Jurkat, Clone E6-1 (cell line): Measurements from ENCODE around the gene PRKAR1B.

Source experiments
- DNase-seq: peaks from one replicate; pipeline ENCODE4 v3.0.0-alpha.2; 2011; ENCODE audit warnings: low read depth, low spot score
- H3K4me3 ChIP-seq: 2 replicates; pipeline ENCODE4 v1.5.1; 2011; ENCODE audit warnings: mild to moderate bottlenecking, low read length, control low read depth, moderate library complexity

PRKAR1B gene

GRCh38 chr7:514651-515598 is 212.2 kb downstream of the PRKAR1B start:
- DNase-seq: no peak
- no peak overlapping the region for H3K4me3 ChIP-seq

GRCh38 chr7:514242-514641 is 212.8 kb downstream of the PRKAR1B start:
- DNase-seq: no peak
- no peak overlapping the region for H3K4me3 ChIP-seq

- H3K4me3 ChIP-seq: no peak overlapping the region
- DNase-seq: no peak
Measured at GRCh38 chr7:513521-514166, 213.4 kb downstream of the PRKAR1B start.

- H3K4me3 ChIP-seq: no peak overlapping the region
- DNase-seq: no peak
Measured at GRCh38 chr7:512541-513311, 214.4 kb downstream of the PRKAR1B start.

- no peak for DNase-seq
- H3K4me3 ChIP-seq: no peak overlapping the region
Measured at GRCh38 chr7:512146-512510, 215.0 kb downstream of the PRKAR1B start.

- no peak overlapping the region for H3K4me3 ChIP-seq
- no peak for DNase-seq
Measured at GRCh38 chr7:511476-512145, 215.5 kb downstream of the PRKAR1B start.

GRCh38 chr7:510782-511281 is 216.2 kb downstream of the PRKAR1B start:
- H3K4me3 ChIP-seq: no peak overlapping the region
- no peak for DNase-seq

GRCh38 chr7:510131-510481 is 217.0 kb downstream of the PRKAR1B start:
- H3K4me3 ChIP-seq: no peak overlapping the region
- DNase-seq: no peak

GRCh38 chr7:509426-510130 is 217.5 kb downstream of the PRKAR1B start:
- DNase-seq: no peak
- no peak overlapping the region for H3K4me3 ChIP-seq

- DNase-seq: no peak
- no peak overlapping the region for H3K4me3 ChIP-seq
Measured at GRCh38 chr7:508461-509170, 218.5 kb downstream of the PRKAR1B start.

GRCh38 chr7:507623-508300 is 219.3 kb downstream of the PRKAR1B start:
- no peak for DNase-seq
- no peak overlapping the region for H3K4me3 ChIP-seq

- DNase-seq: no peak
- no peak overlapping the region for H3K4me3 ChIP-seq
Measured at GRCh38 chr7:506921-507622, 220.0 kb downstream of the PRKAR1B start.

- no peak for DNase-seq
- H3K4me3 ChIP-seq: no peak overlapping the region
Measured at GRCh38 chr7:506391-506831, 220.7 kb downstream of the PRKAR1B start.

GRCh38 chr7:505171-505570 is 221.9 kb downstream of the PRKAR1B start:
- no peak overlapping the region for H3K4me3 ChIP-seq

GRCh38 chr7:504221-505111 is 222.6 kb downstream of the PRKAR1B start:
- DNase-seq: no peak
- no peak overlapping the region for H3K4me3 ChIP-seq

More at GRCh38 chr7:505171-505570, 221.9 kb downstream of the PRKAR1B start:
- no peak for DNase-seq

- no peak overlapping the region for H3K4me3 ChIP-seq
- no peak for DNase-seq
Measured at GRCh38 chr7:503575-504111, 223.4 kb downstream of the PRKAR1B start.
